Stimulated activated CD4-positive, alpha-beta T cell treated with anti-CD3 and anti-CD28 coated beads, Interleukin-1b, Interleukin-23, amount 100 ng/mL, for 1 hour (primary cell): ENCODE data around the gene ATXN7.

Source experiments
- DNase-seq, 2 donors: peaks; one replicate each; pipeline ENCODE4 v3.0.0-alpha.2; 2020; ENCODE audit warnings: low read depth in 2 of 2

Gene ATXN7

GRCh38 chr3:63963496-63963895 lies 99.8 kb downstream of the ATXN7 start:
- DNase-seq, result no peak

DNA sequence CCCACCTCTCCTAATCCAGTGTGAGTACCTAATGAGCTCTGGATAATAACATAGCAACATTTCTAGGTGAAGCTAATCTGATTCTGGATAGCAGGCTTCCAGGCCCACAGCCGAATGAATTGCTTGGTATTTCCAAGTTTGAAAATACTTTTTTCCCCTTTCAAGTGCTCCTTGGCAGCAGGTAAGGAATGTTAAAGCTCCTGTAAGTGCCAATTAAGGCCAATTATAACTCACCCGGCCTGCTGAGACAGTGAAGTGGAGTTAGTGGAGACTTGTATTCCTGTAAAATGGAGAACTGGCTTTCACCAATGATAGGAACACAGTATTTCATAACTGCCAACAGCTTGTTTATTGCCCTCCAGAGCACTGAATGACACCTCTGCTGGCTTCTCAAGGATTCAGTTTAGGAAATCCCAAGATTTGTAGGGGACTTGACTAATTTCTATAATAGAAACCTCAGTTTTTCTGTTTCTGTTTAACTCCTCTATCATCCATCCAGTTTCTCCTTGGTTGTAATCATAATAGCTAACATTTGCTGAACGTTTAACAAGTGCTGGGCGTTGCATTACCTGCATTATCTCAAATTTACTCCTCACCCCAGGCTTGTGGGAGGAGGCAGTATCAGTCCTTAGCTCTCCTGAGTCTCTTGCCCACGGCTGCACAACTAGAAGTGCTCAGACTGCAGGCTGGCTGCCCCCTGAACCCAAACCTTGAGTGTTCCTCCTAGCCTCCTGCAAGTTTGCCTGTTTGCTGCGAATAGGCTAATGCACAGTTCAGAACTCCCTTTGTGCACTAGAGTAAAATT lies 101.2 kb downstream of the ATXN7 start:
- DNase-seq, result no peak

- no peak for DNase-seq
Measured at GRCh38 chr3:63966007-63966406, 102.3 kb downstream of the ATXN7 start.

- no peak for DNase-seq
Measured at GRCh38 chr3:63966871-63967270, 103.2 kb downstream of the ATXN7 start.

DNA sequence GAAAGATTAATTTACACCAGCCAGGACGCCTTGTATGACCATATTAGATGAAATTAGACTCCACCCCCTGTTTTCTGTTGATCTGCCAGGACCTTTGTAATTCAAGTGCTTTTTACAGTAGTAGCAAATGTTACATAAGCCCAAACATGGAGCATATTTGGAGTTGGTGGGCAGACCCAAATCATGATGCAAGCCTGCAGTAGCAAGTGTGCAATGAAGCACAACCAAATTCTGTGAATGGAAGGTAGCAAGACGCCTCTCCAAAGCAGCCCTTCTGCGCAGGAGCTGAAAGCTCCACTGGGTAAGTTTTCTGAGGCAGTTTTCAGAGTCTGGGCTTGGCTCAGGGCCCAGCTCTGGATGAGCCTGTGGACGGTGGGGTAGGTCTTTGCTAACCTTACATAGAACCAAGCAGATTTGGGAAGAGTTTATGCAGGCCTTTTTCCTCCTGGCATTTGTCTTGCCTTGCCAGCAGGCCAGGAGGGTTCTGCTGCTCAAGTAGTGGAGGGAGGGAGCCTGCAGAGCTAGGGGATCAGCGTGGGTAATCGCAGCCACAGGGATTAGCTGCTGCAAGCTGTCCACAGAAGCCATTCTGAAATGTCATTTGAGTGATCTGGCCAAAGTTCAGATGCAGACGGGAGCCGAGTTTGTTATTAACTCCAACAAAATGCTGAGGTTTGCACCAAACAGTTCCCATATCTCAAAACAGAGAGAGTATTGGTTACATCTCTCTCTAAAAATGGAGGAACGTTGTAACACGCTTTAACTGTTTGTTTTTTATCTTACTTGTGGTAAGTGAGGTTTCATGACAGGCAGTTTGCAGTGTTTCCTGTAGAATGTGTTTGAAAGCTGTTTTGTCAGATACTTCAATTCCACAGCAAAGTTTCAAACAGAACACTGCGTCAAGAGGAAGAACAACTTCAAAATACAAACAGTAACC lies 104.3 kb downstream of the ATXN7 start:
- DNase-seq, result no peak

- no peak for DNase-seq
Measured at GRCh38 chr3:63968612-63969350, 105.1 kb downstream of the ATXN7 start.

GRCh38 chr3:63969876-63970275 lies 106.2 kb downstream of the ATXN7 start:
- DNase-seq, result no peak

DNA sequence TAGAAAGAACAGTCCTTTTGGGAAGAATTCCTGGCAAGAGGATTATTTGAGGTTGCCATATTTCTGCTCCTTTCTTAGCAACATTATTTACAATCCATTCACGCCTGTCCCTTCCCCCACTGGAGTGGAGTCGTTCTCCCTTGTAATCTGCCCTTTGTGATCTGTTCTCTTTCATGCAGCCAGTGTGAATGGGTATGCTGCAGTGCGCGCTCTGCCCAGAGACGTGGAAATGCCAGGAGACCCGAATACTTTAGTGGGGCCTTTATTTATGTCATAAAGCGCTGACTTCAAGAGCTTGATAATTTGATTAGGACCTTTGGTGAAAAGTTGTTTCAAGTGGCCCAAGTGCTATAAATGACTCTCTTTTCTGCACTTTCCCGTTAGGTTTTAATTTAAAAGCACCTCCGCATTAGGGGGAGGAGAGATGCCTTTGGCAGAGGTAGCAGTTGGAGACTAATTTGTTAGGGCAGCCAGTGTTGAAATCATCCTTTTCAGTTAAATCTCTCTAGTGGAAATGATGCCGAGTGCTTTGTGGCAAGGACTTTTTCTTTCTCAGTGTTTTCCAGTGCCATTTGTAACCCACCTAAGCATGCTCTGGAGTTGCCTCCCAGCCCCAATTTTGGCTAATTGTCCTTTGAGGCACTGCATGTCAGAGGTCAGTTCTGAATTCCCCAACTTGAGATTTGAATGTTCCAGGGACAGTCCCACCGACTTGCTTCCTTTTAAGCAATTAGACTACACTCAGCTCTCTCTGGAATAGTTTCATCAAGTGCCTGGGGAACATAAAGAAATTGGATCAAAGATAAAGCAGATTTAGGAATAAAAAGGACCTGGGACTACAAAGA lies 107.2 kb downstream of the ATXN7 start:
- no peak for DNase-seq

- DNase-seq, result no peak
Measured at GRCh38 chr3:63972196-63972595, 108.5 kb downstream of the ATXN7 start.

DNA sequence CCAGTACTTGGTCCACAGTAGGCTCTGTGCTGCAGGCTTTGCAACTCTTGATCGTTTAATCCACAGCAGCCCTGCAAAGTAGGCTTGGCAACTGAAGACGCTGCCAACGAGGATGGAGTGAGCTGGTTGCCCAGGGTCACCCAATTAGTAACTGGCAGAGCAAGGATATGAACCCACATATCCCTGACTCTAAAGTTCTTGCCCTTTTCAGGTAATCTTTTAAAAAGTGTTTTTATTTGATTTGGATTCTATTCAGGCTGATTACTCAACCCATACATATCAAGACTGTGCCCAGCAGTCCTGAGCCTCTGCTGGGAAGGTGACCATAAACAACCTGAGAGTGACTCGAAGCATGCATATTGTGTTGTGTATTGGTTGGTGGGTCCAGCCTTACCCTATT lies 109.3 kb downstream of the ATXN7 start:
- DNase-seq, result no peak

DNA sequence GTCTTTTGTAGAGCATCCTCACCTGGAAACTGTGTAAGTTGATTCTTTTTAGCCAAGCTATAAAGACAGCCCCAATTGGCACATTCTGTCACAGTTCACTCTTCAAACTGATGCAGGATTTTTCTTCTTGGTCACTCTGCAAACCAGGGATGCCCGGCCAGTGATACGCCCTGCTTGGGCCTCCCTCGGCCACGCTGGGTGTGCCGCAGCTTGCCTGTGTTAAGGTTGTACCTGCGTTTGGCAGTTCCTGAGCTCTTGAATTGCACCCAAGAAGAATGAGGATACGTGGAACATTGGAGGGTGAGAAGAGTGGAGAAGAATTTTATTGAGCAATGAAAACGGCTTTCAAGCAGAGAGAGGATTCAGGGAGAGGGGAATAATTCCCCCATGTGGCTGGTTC lies 109.7 kb downstream of the ATXN7 start:
- DNase-seq, result no peak

DNA sequence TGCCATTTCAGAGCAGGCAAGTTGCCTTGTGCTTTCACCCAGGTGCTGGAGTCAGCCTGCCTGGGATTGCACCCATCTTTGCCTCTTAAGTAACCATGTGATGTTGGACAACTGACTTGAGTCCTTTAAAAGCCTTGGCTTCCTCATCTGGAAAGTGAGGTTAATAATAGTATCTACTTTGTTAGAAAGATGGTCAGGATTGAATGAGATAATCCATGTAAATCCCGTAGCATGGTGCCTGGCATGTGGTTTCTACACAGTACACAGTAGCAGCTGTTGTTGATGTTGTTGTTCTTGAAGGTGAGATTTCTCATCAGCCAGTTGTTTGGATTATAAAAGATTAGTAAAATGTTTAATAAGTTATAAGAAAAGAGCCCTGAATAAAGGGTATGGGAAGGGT lies 110.8 kb downstream of the ATXN7 start:
- no peak for DNase-seq

- DNase-seq, result no peak
Measured at GRCh38 chr3:63975723-63976122, 112.1 kb downstream of the ATXN7 start.

DNA sequence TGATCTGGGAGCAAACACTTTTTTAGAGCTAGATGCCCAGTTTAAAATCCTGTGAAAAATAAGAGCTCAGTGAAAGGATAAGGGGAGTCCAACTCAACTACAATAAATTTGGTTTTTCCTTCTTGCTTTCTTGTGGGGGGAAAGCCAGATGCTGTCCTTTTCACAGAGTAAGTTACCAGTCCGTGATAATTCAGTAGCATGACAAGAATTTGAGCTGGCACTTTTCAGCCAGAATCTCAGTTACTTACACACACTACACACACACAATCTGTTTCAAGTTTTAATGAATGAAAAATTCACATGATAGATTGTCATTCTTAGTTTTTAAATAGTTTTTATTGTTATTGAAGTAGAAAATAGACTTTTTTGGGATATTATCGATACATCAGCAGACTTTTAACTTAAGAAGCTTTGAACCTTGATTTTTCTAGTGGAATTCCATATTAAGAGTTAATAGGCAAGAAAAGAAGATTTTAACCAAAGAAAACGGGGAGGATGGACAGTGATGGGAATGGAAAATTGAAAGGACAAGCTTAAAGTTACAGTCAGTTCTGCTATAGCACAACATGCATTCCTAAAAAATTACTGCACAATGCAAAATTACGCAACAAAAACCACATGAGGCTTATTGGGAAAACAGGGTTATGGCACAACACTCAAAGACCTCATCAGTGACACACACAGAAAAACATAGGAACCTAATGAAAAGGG lies 112.6 kb downstream of the ATXN7 start:
- no peak for DNase-seq

GRCh38 chr3:63976872-63977200 lies 113.2 kb downstream of the ATXN7 start:
- DNase-seq, result no peak

GRCh38 chr3:63977893-63978292 lies 114.2 kb downstream of the ATXN7 start:
- no peak for DNase-seq

DNA sequence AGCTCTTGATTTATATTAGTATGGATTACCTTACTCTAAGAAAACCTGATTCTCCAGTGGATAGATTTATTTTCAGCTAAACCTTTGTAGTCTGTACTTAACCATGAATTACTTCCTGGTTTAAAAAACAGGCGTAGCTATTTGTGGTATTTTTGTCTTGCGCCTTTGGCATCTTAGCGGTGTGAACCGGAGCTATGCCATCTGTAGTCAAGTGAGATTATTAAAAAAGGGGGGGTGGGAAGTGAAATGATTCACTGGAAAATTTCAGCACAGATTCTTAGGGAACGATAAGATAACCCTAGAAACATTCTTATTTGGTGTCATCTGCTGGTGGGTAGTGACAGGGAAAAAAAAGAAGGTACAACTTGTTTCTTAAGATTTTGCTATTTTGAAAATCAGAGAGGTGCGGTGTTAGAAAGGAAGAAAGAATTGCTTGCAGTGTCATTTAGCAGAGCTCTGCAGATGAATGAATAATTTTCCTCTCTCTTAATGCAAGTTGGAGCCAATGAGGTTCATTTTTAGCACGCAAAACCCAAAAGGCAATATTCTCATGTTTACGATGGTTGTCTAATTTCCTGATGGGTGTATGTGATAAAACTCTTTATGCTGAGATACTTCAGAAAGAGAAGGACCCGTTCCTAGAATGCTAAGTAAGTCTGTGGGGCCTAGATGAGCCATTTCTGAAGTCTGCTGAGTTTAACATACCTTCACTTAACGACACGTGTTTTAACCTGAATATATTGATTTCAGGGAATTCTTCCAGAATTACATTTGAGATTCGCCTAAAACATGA lies 115.6 kb downstream of the ATXN7 start:
- DNase-seq, result no peak

DNA sequence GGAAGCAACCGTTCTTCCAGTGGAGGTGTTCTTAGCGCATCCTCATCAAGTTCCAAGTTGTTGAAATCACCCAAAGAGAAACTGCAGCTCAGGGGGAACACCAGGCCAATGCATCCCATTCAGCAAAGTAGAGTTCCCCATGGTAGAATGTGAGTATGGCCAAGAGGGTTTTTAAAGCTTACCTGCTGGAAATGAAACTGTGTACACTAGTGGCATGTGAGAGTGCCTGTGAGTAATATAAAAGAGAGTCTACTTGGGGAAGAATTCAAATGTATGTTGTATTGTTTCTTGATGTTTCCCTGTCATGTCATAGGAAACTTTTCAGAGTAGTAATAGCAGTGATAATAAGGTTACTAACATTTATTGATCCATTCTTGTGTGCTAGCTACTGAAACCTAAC lies 116.4 kb downstream of the ATXN7 start:
- no peak for DNase-seq

- DNase-seq, result no peak
Measured at GRCh38 chr3:63980830-63981498, 117.3 kb downstream of the ATXN7 start.
